GM23248 (cell line): ENCODE results near the gene SFMBT1. TPM values are rescaled to one million over a fixed set of nuclear protein-coding genes. Genes with fewer than 3 reads are reported as not detected.

Source experiments
- DNase-seq: peaks from one replicate; pipeline ENCODE4 v3.0.0-alpha.2; 2015
- H2AFZ ChIP-seq: fragments of 200-600 bp; sonication (generic); 2 replicates; pipeline ENCODE4 v1.6.1; 2016; ENCODE audit warnings: antibody characterized with exemption
- H3F3A ChIP-seq: fragments of 200-600 bp; sonication (generic); 2 replicates; pipeline ENCODE4 v1.6.1; 2016; ENCODE audit warnings: mild to moderate bottlenecking, antibody characterized with exemption, mixed run types; ENCODE audit not compliant: insufficient read depth
- H3K27ac ChIP-seq: fragments of 200-600 bp; sonication (generic); 2 replicates; pipeline ENCODE4 v1.5.1; 2016; ENCODE audit warnings: mild to moderate bottlenecking
- H3K27me3 ChIP-seq: fragments of 200-600 bp; sonication (generic); replicated peaks from 2 replicates; pipeline ENCODE4 v1.6.1; 2016; ENCODE audit warnings: mild to moderate bottlenecking; ENCODE audit not compliant: insufficient read depth
- H3K36me3 ChIP-seq: fragments of 200-600 bp; sonication (generic); 2 replicates; pipeline ENCODE4 v1.6.1; 2016; ENCODE audit warnings: low read depth, mild to moderate bottlenecking
- H3K4me1 ChIP-seq: fragments of 200-600 bp; sonication (generic); 2 replicates; pipeline ENCODE4 v1.6.1; 2016; ENCODE audit warnings: mild to moderate bottlenecking; ENCODE audit not compliant: insufficient read depth
- H3K4me2 ChIP-seq: fragments of 200-600 bp; sonication (generic); one replicate; pipeline ENCODE4 v1.6.1; 2016; ENCODE audit warnings: mild to moderate bottlenecking; ENCODE audit not compliant: unreplicated experiment
- H3K4me3 ChIP-seq: fragments of 200-600 bp; sonication (generic); 2 replicates; pipeline ENCODE4 v1.5.1; 2016; ENCODE audit warnings: mild to moderate bottlenecking
- H3K79me2 ChIP-seq: fragments of 200-600 bp; sonication (generic); 2 replicates; pipeline ENCODE4 v1.6.1; 2016; ENCODE audit warnings: mild to moderate bottlenecking; ENCODE audit not compliant: insufficient read depth
- H3K9ac ChIP-seq: fragments of 200-600 bp; sonication (generic); 2 replicates; pipeline ENCODE4 v1.6.1; 2016; ENCODE audit warnings: mild to moderate bottlenecking
- H3K9me2 ChIP-seq: fragments of 200-600 bp; sonication (generic); 2 replicates; pipeline ENCODE4 v1.6.1; 2016; ENCODE audit warnings: mixed run types, mild to moderate bottlenecking, moderate library complexity; ENCODE audit not compliant: insufficient read depth
- H3K9me3 ChIP-seq: fragments of 200-600 bp; sonication (generic); one replicate; pipeline ENCODE4 v1.6.1; 2017; ENCODE audit warnings: low read depth
- H4K20me1 ChIP-seq: fragments of 200-600 bp; sonication (generic); 2 replicates; pipeline ENCODE4 v1.6.0; 2016; ENCODE audit not compliant: insufficient read depth
- EZH2 ChIP-seq: fragments of 200-600 bp; sonication (generic); IDR thresholded peaks from 2 replicates; pipeline ENCODE4 v1.6.1; 2018; ENCODE audit warnings: antibody characterized with exemption, mild to moderate bottlenecking; ENCODE audit not compliant: insufficient read depth, poor library complexity, severe bottlenecking
- EZH2phosphoT487 ChIP-seq: fragments of 200-600 bp; sonication (generic); IDR thresholded peaks from 2 replicates; pipeline ENCODE4 v1.6.1; 2018; ENCODE audit warnings: antibody characterized with exemption, moderate library complexity, mild to moderate bottlenecking, low read depth; ENCODE audit not compliant: insufficient read depth
- WGBS, 2 experiments: methylation state at CpG; one replicate each; pipeline ENCODE4 v1.1.6; 2015 to 2017; ENCODE audit warnings: low lambda C conversion rate in 2 of 2, low coverage in 1 of 2; ENCODE audit errors: missing lambda C conversion rate in 2 of 2; 5-methylcytosine and 5-hydroxymethylcytosine counted together
- in situ Hi-C: fragments of 300-500 bp; cut with MboI; formaldehyde crosslinking; loops from 2 replicates; pipeline ENCODE4 v1.15.0; 2020
- polyA plus RNA-seq: library from polyadenylated mRNA; unstranded; fragments of >200 nt; fragmentation: Nextera tagmentation; extraction: Ambion mirVana; gene quantifications from 2 replicates; pipeline ENCODE4 v1.2.1, GENCODE V29; 2016
- total RNA-seq: library from RNA; depleted of rRNA; stranded (reverse); fragments of >200 nt; shearing (Covaris generic); gene quantifications from 2 replicates; pipeline ENCODE4 v1.2.3, GENCODE V29; 2014

The SFMBT1 gene
- total and polyA plus RNA-seq, 2 experiments from 2014 or later = 2.3 to 2.6 TPM

DNA sequence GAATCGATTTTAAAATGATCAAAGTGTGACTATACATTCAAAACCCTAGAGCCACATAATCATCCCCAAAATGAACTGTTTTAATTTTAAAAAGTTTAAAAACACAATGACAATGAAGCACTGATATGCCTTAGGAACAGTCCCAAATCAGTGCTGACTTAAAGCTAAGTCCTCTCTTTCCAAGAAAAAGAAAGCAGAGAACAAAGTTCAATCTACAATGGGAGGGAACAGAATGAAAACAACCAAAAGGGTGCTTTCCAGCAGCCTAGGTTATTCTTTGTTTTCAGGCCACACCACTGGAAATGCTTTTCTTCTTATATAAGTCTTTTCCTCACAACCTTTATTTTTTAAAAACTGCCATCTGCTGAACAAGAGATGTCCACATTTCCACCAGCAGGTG, 141.3 kb downstream of the SFMBT1 start:
- Histone ChIP-seq H3K4me3 (no peak overlapping the region), H4K20me1 (no peaks in the 10 kb centered on the region), H3K4me2 (no peak overlapping the region), H3K27me3 (no peaks in the 10 kb centered on the region), H2AFZ (no peak overlapping the region), H3F3A (no peaks in the 10 kb centered on the region), H3K9me3 (no peaks in the 10 kb centered on the region), H3K4me1 (no peaks in the 10 kb centered on the region), H3K27ac (no peak overlapping the region), H3K9me2 (no peaks in the 10 kb centered on the region), H3K36me3 (no peaks in the 10 kb centered on the region), H3K79me2 (no peaks in the 10 kb centered on the region), H3K9ac (no peak overlapping the region)
- TF ChIP-seq EZH2phosphoT487 (no peak), EZH2 (no peak)
- DNase-seq = no peak
- in situ Hi-C loops = no loop called here
- WGBS, 2 experiments = 93 to 100% methylated on average over 1 of the region's 1 CpG

DNA sequence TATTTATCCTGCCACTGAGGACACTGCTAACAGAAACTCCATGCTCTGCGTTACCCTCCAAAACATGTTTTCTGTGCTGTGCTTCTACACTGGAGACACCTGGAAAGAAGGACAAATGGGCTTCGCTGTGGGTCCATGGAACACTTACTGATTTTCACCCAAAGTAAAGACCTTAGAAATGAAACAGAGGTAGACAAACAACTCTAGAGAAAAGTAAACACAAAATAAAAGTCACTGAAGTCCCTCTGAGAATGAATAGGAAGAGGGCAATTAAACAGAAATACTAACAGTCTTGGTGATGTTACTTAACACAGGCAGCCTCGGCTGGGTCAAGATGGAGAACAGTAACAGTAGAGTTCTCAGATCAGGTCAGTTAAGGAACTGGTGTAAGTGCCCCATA, 141.9 kb downstream of the SFMBT1 start:
- no peaks in the 10 kb centered on the region for H4K20me1 ChIP-seq
- no peak overlapping the region for H2AFZ ChIP-seq
- no peaks in the 10 kb centered on the region for H3K4me1 ChIP-seq
- no peaks in the 10 kb centered on the region for H3K27me3 ChIP-seq
- no peaks in the 10 kb centered on the region for H3K36me3 ChIP-seq
- H3K9me3 ChIP-seq = no peaks in the 10 kb centered on the region
- no peak overlapping the region for H3K4me3 ChIP-seq
- in situ Hi-C loops = no loop called here
- no peak for DNase-seq
- no peaks in the 10 kb centered on the region for H3K79me2 ChIP-seq
- no peak overlapping the region for H3K9ac ChIP-seq
- H3K9me2 ChIP-seq = no peaks in the 10 kb centered on the region
- no peak overlapping the region for H3K27ac ChIP-seq
- no peaks in the 10 kb centered on the region for H3F3A ChIP-seq
- no peak for TF ChIP-seq EZH2phosphoT487
- TF ChIP-seq EZH2 = no peak
- H3K4me2 ChIP-seq = no peak overlapping the region
- 72 to 78% methylated on average over 3 of the region's 3 CpGs for WGBS, 2 experiments

DNA sequence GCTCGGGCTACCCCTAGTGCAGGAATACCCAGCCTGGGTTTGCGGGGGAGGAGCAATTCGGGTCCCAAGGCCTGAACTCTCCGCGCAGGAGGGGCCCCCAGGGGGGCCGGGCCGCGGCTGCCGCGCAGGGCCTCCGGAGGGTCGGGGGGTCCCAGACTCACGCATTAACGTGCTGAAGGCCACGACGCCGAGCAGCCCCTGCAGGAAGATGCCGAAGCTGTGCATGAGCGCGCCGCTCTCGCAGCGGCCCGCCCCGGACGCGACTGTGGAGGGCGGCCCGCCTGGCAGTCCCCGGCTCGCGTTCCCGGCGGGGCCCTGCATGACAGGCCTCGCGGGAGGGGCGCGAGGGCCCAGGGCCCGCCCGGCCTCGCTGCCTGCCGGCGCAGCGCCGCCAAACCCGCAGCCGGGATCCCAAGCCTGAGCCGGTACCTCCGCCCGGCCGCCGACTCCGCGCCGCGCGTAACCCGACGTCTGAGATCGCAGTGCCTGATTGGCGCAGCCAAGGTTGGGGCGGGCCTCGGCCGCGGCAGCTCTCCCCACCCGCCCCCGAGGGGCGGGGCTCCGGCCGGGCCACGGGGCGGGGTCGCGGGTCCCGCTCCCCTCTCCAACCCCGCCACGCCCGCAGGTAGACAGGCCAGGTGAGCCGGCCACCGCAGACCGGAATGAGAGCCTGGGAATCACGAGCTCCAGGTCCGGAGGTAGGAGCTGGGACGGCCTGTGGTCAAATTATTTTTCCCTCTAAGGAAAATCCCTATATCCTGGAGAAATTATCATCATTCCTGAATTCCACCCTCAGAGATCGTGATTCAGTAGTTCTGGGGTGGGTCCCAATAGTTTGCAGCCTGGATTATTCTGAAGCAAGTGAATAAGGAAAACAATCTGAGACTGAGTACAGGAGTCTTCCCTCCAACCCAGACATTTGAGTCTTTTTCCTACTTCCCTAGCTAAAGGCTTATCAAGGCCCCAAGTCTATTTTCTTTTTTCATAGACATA, 148.4 kb downstream of the SFMBT1 start, which contains the start of gene STIMATE:
STIMATE (minus strand) TSS at position 419 of the 993 bp plus-strand sequence; CDS start at position 321, 98 bp downstream.
- in situ Hi-C loops = no loop called here
- Histone ChIP-seq H3K4me2 (peak within 1 kb of the TSS; percentile 76), H3K79me2 (peaks cover 31% of the 10 kb centered on the region), H3K9me2 (no peaks in the 10 kb centered on the region), H3K27me3 (no peaks in the 10 kb centered on the region), H3K36me3 (no peaks in the 10 kb centered on the region), H3K4me1 (peaks cover 17% of the 10 kb centered on the region), H4K20me1 (no peaks in the 10 kb centered on the region), H3K4me3 (peak within 1 kb of the TSS; percentile 75), H3F3A (0 out of 2 replicates have a peak, but pooled peaks cover 8% of the 10 kb centered on the region), H2AFZ (peak within 1 kb of the TSS; percentile 92), H3K9ac (peak within 1 kb of the TSS; percentile 73), H3K27ac (no peak within 1 kb of the TSS), H3K9me3 (no peaks in the 10 kb centered on the region)
- 1 to 2% methylated on average over 39 to 73 of the region's 85 CpGs for WGBS, 2 experiments
- no peak for TF ChIP-seq EZH2
- peak; percentile 92 for DNase-seq

DNA sequence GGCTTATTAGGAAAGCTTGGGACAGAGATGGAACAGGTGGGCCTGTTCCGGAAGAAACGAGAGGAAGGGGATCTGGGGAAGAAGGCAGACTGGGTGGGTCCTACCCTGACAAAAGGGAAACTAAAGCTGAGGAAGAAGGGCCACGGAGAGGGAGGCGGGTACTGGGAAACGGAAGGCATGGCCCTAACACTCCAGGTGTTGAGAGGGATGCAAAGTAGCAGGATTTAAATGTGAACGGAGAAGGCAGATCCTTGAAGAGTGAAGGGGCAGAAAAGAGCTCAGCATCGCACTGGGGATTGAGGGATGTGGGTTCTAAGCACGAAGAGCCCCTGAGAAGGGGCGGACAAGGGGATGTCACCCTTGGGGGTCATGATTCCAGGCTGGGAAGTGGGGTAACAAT, 149.3 kb downstream of the SFMBT1 start:
- peaks cover 16% of the 10 kb centered on the region for H3F3A ChIP-seq
- H4K20me1 ChIP-seq = no peaks in the 10 kb centered on the region
- in situ Hi-C loops = no loop called here
- peak overlapping the region; percentile 75 for H3K4me3 ChIP-seq
- peak overlapping the region; percentile 73 for H3K9ac ChIP-seq
- TF ChIP-seq EZH2 (no peak), EZH2phosphoT487 (no peak)
- peaks cover 25% of the 10 kb centered on the region for H3K4me1 ChIP-seq
- no peak overlapping the region for H3K27ac ChIP-seq
- 10 to 15% methylated on average over 9 of the region's 9 CpGs for WGBS, 2 experiments
- H3K9me2 ChIP-seq = no peaks in the 10 kb centered on the region
- H3K27me3 ChIP-seq = no peaks in the 10 kb centered on the region
- H3K9me3 ChIP-seq = no peaks in the 10 kb centered on the region
- H3K79me2 ChIP-seq = peaks cover 32% of the 10 kb centered on the region
- H3K4me2 ChIP-seq = peak overlapping the region; percentile 76
- peak; percentile 21 for DNase-seq
- H3K36me3 ChIP-seq = no peaks in the 10 kb centered on the region
- peak overlapping the region; percentile 92 for H2AFZ ChIP-seq
